Mesenchymal stem cell (in vitro differentiated cells and primary cell): ENCODE data around the gene UPF2.
"Not testable (repeated sequence)": the region's sequence is repeated elsewhere in the genome, so short reads cannot be mapped to it uniquely, and the experiment has no call there.

Experiments used
- DNase-seq: peaks from one replicate; pipeline ENCODE4 v3.0.0-alpha.2; 2013
- H2AFZ ChIP-seq: one replicate; pipeline ENCODE4 v1.6.1; 2013; ENCODE audit warnings: low read depth, mild to moderate bottlenecking, control low read depth, inconsistent platforms, low read length, moderate library complexity
- H2AK5ac ChIP-seq: 2 replicates; pipeline ENCODE4 v1.6.1; 2013; ENCODE audit warnings: low read length, moderate library complexity, mild to moderate bottlenecking, inconsistent platforms; ENCODE audit not compliant: severe bottlenecking
- H2BK120ac ChIP-seq: one replicate; pipeline ENCODE4 v1.6.1; 2013; ENCODE audit warnings: low read depth, mild to moderate bottlenecking, inconsistent platforms, low read length, moderate library complexity
- H2BK12ac ChIP-seq, 2 experiments: one replicate each; pipeline ENCODE4 v1.6.1; 2013; ENCODE audit warnings: inconsistent platforms in 2 of 2, low read length in 2 of 2, mild to moderate bottlenecking in 2 of 2, moderate library complexity in 2 of 2, control low read depth in 1 of 2
- H2BK15ac ChIP-seq: one replicate; pipeline ENCODE4 v1.6.1; 2013; ENCODE audit warnings: mild to moderate bottlenecking, low read depth, inconsistent platforms; ENCODE audit not compliant: poor library complexity, severe bottlenecking
- H2BK5ac ChIP-seq: 2 replicates; pipeline ENCODE4 v1.6.1; 2013; ENCODE audit warnings: low read depth, mild to moderate bottlenecking, low read length, control low read depth, inconsistent platforms; ENCODE audit not compliant: poor library complexity, severe bottlenecking
- H3K14ac ChIP-seq, 2 experiments: one replicate each; pipeline ENCODE4 v1.6.1; 2013; ENCODE audit warnings: inconsistent platforms in 2 of 2, low read length in 2 of 2, control low read depth in 1 of 2, mild to moderate bottlenecking in 1 of 2, moderate library complexity in 1 of 2
- H3K18ac ChIP-seq, 2 experiments: one replicate each; pipeline ENCODE4 v1.6.1; 2013; ENCODE audit warnings: inconsistent platforms in 2 of 2, low read length in 2 of 2, control low read depth in 1 of 2, low read depth in 1 of 2, mild to moderate bottlenecking in 1 of 2
- H3K23ac ChIP-seq, 2 experiments: one replicate each; pipeline ENCODE4 v1.6.1; 2013; ENCODE audit warnings: inconsistent platforms in 2 of 2, low read length in 2 of 2, mild to moderate bottlenecking in 2 of 2, moderate library complexity in 2 of 2, control low read depth in 1 of 2
- H3K27ac ChIP-seq: 2 replicates; pipeline ENCODE4 v1.5.1; 2013; ENCODE audit warnings: mild to moderate bottlenecking, moderate library complexity, low read length, control low read depth, inconsistent platforms; ENCODE audit not compliant: poor library complexity, severe bottlenecking
- H3K27me3 ChIP-seq, 2 experiments: 2 replicates each; pipeline versions ENCODE4 v1.6.1 to v1.7.0; 2013; ENCODE audit warnings: low read length in 2 of 2, mild to moderate bottlenecking in 2 of 2, moderate library complexity in 2 of 2, control low read depth in 1 of 2, inconsistent platforms in 1 of 2; ENCODE audit not compliant: control insufficient read depth in 1 of 2, insufficient read depth in 1 of 2
- H3K36me3 ChIP-seq, 2 experiments: 2 replicates each; pipeline versions ENCODE4 v1.6.1 to v1.7.0; 2013; ENCODE audit warnings: low read length in 2 of 2, control low read depth in 1 of 2, inconsistent platforms in 1 of 2, low read depth in 1 of 2, mild to moderate bottlenecking in 1 of 2; ENCODE audit not compliant: insufficient read depth in 2 of 2, control insufficient read depth in 1 of 2
- H3K4ac ChIP-seq, 2 experiments: one replicate each; pipeline ENCODE4 v1.6.1; 2013; ENCODE audit warnings: inconsistent platforms in 2 of 2, low read length in 2 of 2, mild to moderate bottlenecking in 2 of 2, moderate library complexity in 2 of 2, control low read depth in 1 of 2, low read depth in 1 of 2
- H3K4me1 ChIP-seq: 2 replicates; pipeline ENCODE4 v1.6.1; 2013; ENCODE audit warnings: low read depth, low read length, control low read depth; ENCODE audit not compliant: control insufficient read depth, insufficient read depth
- H3K4me2 ChIP-seq: 2 replicates; pipeline ENCODE4 v1.6.1; 2013; ENCODE audit warnings: low read length, mild to moderate bottlenecking, inconsistent platforms; ENCODE audit not compliant: poor library complexity, severe bottlenecking
- H3K4me3 ChIP-seq, 2 experiments: 2 replicates each; pipeline versions ENCODE4 v1.5.1 to v1.7.0; 2013; ENCODE audit warnings: low read length in 2 of 2, mild to moderate bottlenecking in 2 of 2, control low read depth in 1 of 2, low read depth in 1 of 2; ENCODE audit not compliant: insufficient read depth in 1 of 2
- H3K79me1 ChIP-seq: replicated peaks from 2 replicates; pipeline ENCODE4 v1.6.1; 2013; ENCODE audit warnings: mild to moderate bottlenecking, control low read depth, low read length, inconsistent platforms; ENCODE audit not compliant: poor library complexity, severe bottlenecking
- H3K9ac ChIP-seq: 2 replicates; pipeline ENCODE4 v1.7.0; 2013; ENCODE audit warnings: mild to moderate bottlenecking, low read length, moderate library complexity
- H3K9me3 ChIP-seq: 2 replicates; pipeline ENCODE4 v1.7.0; 2013; ENCODE audit warnings: mild to moderate bottlenecking, low read length; ENCODE audit not compliant: control insufficient read depth
- H4K8ac ChIP-seq: one replicate; pipeline ENCODE4 v1.6.1; 2013; ENCODE audit warnings: inconsistent platforms, mild to moderate bottlenecking, low read length, moderate library complexity
- H4K91ac ChIP-seq: one replicate; pipeline ENCODE4 v1.6.1; 2013; ENCODE audit warnings: mild to moderate bottlenecking, low read length, inconsistent platforms
- WGBS: methylation state at CpG from one replicate; pipeline ENCODE4 v1.1.7; 2013; ENCODE audit warnings: mixed read lengths; 5-methylcytosine and 5-hydroxymethylcytosine counted together

The UPF2 gene

GRCh38 chr10:12071441-12071840, 28.8 kb upstream of the UPF2 start:
- not testable (repeated sequence) for H3K4me3 ChIP-seq, H3K4ac ChIP-seq, H4K91ac ChIP-seq, H3K27ac ChIP-seq, DNase-seq, H3K14ac ChIP-seq, H3K4me1 ChIP-seq, H2AK5ac ChIP-seq, H3K4me2 ChIP-seq, H2BK120ac ChIP-seq, H3K36me3 ChIP-seq, H4K8ac ChIP-seq, H3K23ac ChIP-seq, H2BK15ac ChIP-seq, H3K9ac ChIP-seq, H2BK5ac ChIP-seq, H3K18ac ChIP-seq, H2AFZ ChIP-seq, H3K27me3 ChIP-seq, H3K9me3 ChIP-seq, H2BK12ac ChIP-seq
- 85% methylated on average over 12 of the region's 15 CpGs for WGBS
- H3K79me1 ChIP-seq = peaks cover 18% of the 10 kb centered on the region

DNA sequence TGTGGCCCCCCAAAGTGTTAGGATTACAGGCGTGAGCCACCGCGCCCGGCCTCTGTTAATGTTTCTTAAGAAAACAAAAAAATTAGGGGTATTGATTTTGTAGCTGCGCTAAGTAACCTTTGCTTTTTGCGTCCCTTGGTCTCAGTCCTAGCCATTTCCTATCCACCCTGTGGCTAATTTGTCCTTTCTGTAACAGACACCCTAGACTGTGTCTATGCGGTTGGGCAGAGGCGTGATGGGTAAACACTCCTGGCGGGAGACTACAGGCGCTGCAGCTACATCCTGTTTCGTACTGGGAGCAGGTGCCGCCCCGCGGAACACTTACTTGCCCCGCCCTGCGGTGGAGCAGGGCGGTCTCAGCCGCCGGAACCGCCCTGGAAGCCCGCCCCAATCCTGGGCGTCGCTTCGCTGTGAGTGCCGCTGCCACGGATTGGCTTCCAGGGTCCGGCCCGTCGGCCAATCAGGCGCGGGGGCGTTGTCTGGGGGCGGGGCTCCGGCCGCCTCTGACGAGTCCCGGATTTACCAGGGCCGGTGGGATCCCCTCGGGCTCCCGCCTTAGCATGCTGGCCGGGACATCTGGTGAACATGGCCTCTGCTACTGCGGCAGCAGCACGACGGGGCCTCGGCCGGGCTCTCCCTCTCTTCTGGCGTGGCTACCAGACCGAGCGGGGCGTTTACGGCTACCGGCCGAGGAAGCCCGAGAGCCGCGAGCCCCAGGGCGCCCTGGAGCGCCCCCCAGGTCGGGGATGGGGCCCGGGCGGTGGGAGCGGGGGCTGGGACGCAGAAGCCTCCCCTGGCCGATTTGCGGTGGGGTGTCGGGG, 26.1 kb upstream of the UPF2 start, which contains the start of gene DHTKD1:
Gene DHTKD1, plus strand, starts transcription at position 506 of the 821 bp plus-strand sequence. Its CDS starts 80 bp downstream, at position 586.
- peak within 1 kb of the TSS in 1 of 2 experiments; percentile 41 for H3K4ac ChIP-seq
- H3K27me3 ChIP-seq = no peaks in the 10 kb centered on the region
- H3K9me3 ChIP-seq = no peaks in the 10 kb centered on the region
- H3K23ac ChIP-seq = no peak within 1 kb of the TSS
- H3K4me2 ChIP-seq = peak within 1 kb of the TSS; percentile 76
- peak; percentile 98 for DNase-seq
- H2BK12ac ChIP-seq = no peak within 1 kb of the TSS
- H2AFZ ChIP-seq = peak within 1 kb of the TSS; percentile 36
- peak within 1 kb of the TSS; percentile 29 for H2AK5ac ChIP-seq
- no peak within 1 kb of the TSS for H4K91ac ChIP-seq
- H3K18ac ChIP-seq = peak within 1 kb of the TSS; percentile 59 to 61
- peak within 1 kb of the TSS; percentile 88 to 90 for H3K4me3 ChIP-seq
- 2% methylated on average over 59 of the region's 66 CpGs for WGBS
- H3K27ac ChIP-seq = peak within 1 kb of the TSS; percentile 99
- H2BK15ac ChIP-seq = peak within 1 kb of the TSS; percentile 57
- H3K4me1 ChIP-seq = peaks cover 8% of the 10 kb centered on the region
- H4K8ac ChIP-seq = peak within 1 kb of the TSS; percentile 81
- no peak within 1 kb of the TSS for H2BK5ac ChIP-seq
- no peaks in the 10 kb centered on the region for H3K36me3 ChIP-seq
- no peak within 1 kb of the TSS for H2BK120ac ChIP-seq
- peaks cover 14% of the 10 kb centered on the region for H3K79me1 ChIP-seq
- H3K9ac ChIP-seq = peak within 1 kb of the TSS; percentile 92
- H3K14ac ChIP-seq = no peak within 1 kb of the TSS

DNA sequence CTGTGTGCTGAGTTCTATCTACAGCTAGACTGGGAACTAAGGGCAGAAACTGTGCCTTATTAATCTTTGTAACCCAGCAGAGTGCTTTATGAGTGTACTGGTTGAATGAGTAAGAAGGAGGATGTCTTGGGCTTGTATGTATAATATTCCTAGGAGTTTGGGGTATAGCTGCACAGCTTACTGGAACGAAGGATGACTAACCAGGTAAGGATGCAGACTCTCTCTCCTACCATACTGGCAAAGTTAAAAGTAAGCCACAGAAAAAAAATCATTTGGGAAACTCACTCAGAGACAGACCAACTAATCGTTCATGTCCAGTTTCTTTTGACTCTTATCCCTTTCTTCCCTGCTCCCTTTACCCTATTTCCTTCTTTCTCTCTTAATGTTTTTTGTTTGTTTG, 24.7 kb upstream of the UPF2 start:
- no peaks in the 10 kb centered on the region for H3K9me3 ChIP-seq
- H2AFZ ChIP-seq = no peak overlapping the region
- H3K14ac ChIP-seq = no peak overlapping the region
- no peak overlapping the region for H3K18ac ChIP-seq
- peaks cover 8% of the 10 kb centered on the region for H3K4me1 ChIP-seq
- peak overlapping the region in 1 of 2 experiments; percentile 69 for H3K4ac ChIP-seq
- 55% methylated on average over 2 of the region's 2 CpGs for WGBS
- peak overlapping the region; percentile 89 for H2BK5ac ChIP-seq
- no peak overlapping the region for H2BK12ac ChIP-seq
- H3K27ac ChIP-seq = peak overlapping the region; percentile 99
- no peaks in the 10 kb centered on the region for H3K36me3 ChIP-seq
- H2AK5ac ChIP-seq = peak overlapping the region; percentile 65
- H4K8ac ChIP-seq = peak overlapping the region; percentile 62
- no peak overlapping the region for H3K23ac ChIP-seq
- H4K91ac ChIP-seq = no peak overlapping the region
- no peak overlapping the region for H2BK15ac ChIP-seq
- H3K4me3 ChIP-seq = no peak overlapping the region
- DNase-seq = peak; percentile 73
- H3K4me2 ChIP-seq = no peak overlapping the region
- no peak overlapping the region for H3K9ac ChIP-seq
- peaks cover 10% of the 10 kb centered on the region for H3K79me1 ChIP-seq
- no peak overlapping the region for H2BK120ac ChIP-seq
- no peaks in the 10 kb centered on the region for H3K27me3 ChIP-seq

DNA sequence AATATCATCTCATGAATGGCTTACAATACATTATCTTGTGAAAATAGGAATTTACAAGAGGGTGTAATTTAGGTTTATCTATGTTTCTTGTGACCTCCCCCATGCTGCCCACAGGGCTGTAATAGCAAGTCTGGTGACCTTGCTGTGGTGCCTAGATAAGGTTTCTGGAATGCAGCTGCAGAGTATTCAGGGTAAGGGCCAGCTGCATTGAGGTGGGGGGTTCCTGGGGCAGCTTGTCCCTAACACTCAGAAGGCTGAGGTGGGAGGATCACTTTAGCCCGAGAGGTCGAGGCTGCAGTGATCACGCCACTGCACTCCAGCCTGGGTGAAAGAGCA, 20.8 kb upstream of the UPF2 start:
- H3K9me3 ChIP-seq = no peaks in the 10 kb centered on the region
- no peak overlapping the region for H2AFZ ChIP-seq
- no peak overlapping the region for H3K18ac ChIP-seq
- no peaks in the 10 kb centered on the region for H3K27me3 ChIP-seq
- H3K36me3 ChIP-seq = no peaks in the 10 kb centered on the region
- no peak overlapping the region for H4K8ac ChIP-seq
- H2BK120ac ChIP-seq = no peak overlapping the region
- no peak overlapping the region for H3K9ac ChIP-seq
- H3K4me2 ChIP-seq = no peak overlapping the region
- H2BK12ac ChIP-seq = no peak overlapping the region
- no peak overlapping the region for H3K14ac ChIP-seq
- peaks cover 4% of the 10 kb centered on the region for H3K4me1 ChIP-seq
- no peak overlapping the region for H2BK5ac ChIP-seq
- no peak overlapping the region for H2BK15ac ChIP-seq
- H2AK5ac ChIP-seq = peak overlapping the region; percentile 66
- H3K79me1 ChIP-seq = no peaks in the 10 kb centered on the region
- no peak for DNase-seq
- WGBS = no CpG with 5 or more reads among the region's 3 CpGs
- H4K91ac ChIP-seq = no peak overlapping the region
- H3K23ac ChIP-seq = no peak overlapping the region
- no peak overlapping the region for H3K27ac ChIP-seq
- H3K4me3 ChIP-seq = no peak overlapping the region
- no peak overlapping the region for H3K4ac ChIP-seq
